ENCODE data around the gene CPNE6. TPM values are rescaled to one million over a fixed set of nuclear protein-coding genes. Genes with fewer than 3 reads are reported as not detected.

CPNE6 gene
- total RNA-seq, 1 experiment from 2014 or later, result not detected

DNA sequence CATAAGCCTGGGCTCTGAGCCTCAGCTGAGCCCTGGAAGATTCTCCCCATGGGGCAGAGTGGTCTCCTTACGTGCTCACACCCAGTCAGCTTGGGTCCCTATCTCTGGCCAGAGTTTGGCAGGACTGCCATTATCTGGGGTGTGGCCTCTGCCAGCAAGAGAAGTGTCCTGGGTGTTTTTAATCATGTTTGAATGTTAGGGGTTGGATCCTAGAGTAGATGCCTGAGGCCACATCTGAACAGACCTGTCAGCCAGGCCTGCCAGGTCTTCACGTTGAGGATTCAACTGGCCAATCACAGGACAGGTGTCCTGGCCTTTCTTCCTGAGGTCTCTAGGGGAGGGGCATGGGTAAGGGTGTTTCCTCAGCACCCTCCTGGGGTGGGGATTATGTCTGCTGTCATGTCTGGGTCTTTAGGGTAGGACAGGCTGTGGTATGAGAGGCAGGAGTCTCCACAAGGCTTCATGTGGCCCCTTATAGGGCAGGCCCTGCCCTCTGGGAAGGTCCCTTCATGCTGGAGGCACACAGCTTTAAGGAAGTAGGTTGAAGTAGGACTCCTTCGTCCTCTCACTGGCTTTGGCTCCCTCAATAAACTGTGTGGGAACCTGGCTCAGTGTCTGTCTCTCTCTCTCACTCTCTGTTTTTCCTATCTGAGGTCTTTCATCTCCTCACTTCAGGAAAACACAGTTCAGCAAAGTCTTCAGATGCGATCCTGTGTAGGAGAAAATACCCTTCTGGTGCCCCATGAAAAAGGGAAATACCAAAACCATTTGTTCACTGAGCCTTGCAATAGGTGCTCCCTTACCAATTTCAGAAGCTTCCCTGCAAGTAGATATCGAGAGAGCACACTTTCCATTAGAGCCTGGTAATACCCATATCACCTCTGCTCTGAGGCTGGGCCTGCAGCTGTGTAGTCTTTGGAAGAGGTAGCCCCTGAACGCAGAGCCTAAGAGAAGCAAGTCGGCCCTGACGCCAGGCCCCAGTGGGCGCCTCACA is 52.4 kb downstream of the CPNE6 start:
- Histone ChIP-seq H2BK120ac (ENCODE audit: low read depth, low read length, poor library complexity, severe bottlenecking) (no peak overlapping the region), H3K56ac (ENCODE audit: insufficient read length, low read depth, low read length) (no peak overlapping the region), H3K79me2 (ENCODE audit: insufficient read depth, low read length) (no peaks in the 10 kb centered on the region), H3K27me3 (ENCODE audit: insufficient read depth, low read length) (no peaks in the 10 kb centered on the region), H2AFZ (ENCODE audit: low read length) (no peak overlapping the region), H3T11ph (ENCODE audit: low read length) (no peak overlapping the region), H3K4me1 (ENCODE audit: insufficient read depth, low read length) (no peaks in the 10 kb centered on the region), H3K4me2 (ENCODE audit: insufficient read depth, insufficient read length, low read length) (no peak overlapping the region), H3K23me2 (ENCODE audit: insufficient read length, low read depth, low read length, poor library complexity, severe bottlenecking) (no peaks in the 10 kb centered on the region), H2BK5ac (ENCODE audit: insufficient read length, low read length) (no peak overlapping the region), H3K9me3 (ENCODE audit: control insufficient read depth, low read depth, low read length) (no peaks in the 10 kb centered on the region), H3K14ac (ENCODE audit: insufficient read depth, low read length) (no peak overlapping the region), H2AK5ac (ENCODE audit: insufficient read length, low read length) (no peak overlapping the region), H2BK12ac (ENCODE audit: insufficient read length, low read depth, low read length) (no peak overlapping the region), H3K27ac (ENCODE audit: insufficient read length, low read depth, low read length) (no peak overlapping the region), H4K5ac (ENCODE audit: insufficient read length, low read depth, low read length) (no peak overlapping the region), H3K23ac (ENCODE audit: insufficient read length, low read depth, low read length) (no peak overlapping the region), H4K91ac (ENCODE audit: insufficient read length, low read depth, low read length) (no peak overlapping the region), H3K9ac (ENCODE audit: extremely low read depth, insufficient read length, low read length) (no peak overlapping the region), H4K8ac (replicated peaks; ENCODE audit: insufficient read length, low read depth, low read length) (no peak overlapping the region), H3K4ac (ENCODE audit: low read depth, low read length) (no peak overlapping the region), H2BK20ac (ENCODE audit: low read depth, low read length, poor library complexity, severe bottlenecking) (no peak overlapping the region), H3K18ac (ENCODE audit: insufficient read length, low read depth, low read length) (no peak overlapping the region), H3K79me1 (ENCODE audit: insufficient read depth, low read depth, low read length, poor library complexity, severe bottlenecking) (no peaks in the 10 kb centered on the region), H4K20me1 (ENCODE audit: control insufficient read depth, insufficient read depth, insufficient read length) (no peaks in the 10 kb centered on the region), H2BK15ac (ENCODE audit: low read depth, low read length) (no peak overlapping the region)
- no peaks in the 10 kb centered on the region for H3K27me3 Mint-ChIP-seq (ENCODE audit: low read depth)
- no peaks in the 10 kb centered on the region for H3K4me1 Mint-ChIP-seq
- H3K27ac Mint-ChIP-seq, result no peak overlapping the region
- DNase-seq, result no peak
- no peaks in the 10 kb centered on the region for H3K9me3 Mint-ChIP-seq
- H3K4me3 Mint-ChIP-seq, result no peak overlapping the region
- no peak for TF ChIP-seq CTCF (conservative IDR thresholded peaks at IDR 0.05)
- peaks cover 16 to 51% (median 43%) of the 10 kb centered on the region in 3 experiments; a peak in 6 of 7 replicates for H3K36me3 Mint-ChIP-seq (ENCODE audit: insufficient read depth in 1 of 3, low read depth in 3 of 3)
- no CpG with 5 or more reads among the region's 9 CpGs for WGBS (ENCODE audit: extremely low coverage, insufficient read length, low lambda C conversion rate)

Measured in H9 (cell line).